Measurements from ENCODE around the gene ASS1. TPM values are rescaled to one million over a fixed set of nuclear protein-coding genes. Genes with fewer than 3 reads are reported as not detected.

The ASS1 gene
- total RNA-seq, 1 experiment from 2014 or later: 118 TPM

GRCh38 chr9:130487500-130487899 lies 42.7 kb downstream of the ASS1 start:
- H3K27me3 Mint-ChIP-seq (ENCODE audit: insufficient read depth, unreplicated experiment): no peaks in the 10 kb centered on the region
- H3K4me1 Mint-ChIP-seq (ENCODE audit: low read depth, unreplicated experiment): no peaks in the 10 kb centered on the region
- no peaks in the 10 kb centered on the region for H3K9me3 Mint-ChIP-seq (ENCODE audit: unreplicated experiment)
- intact Hi-C loops (cut with micrococcal nuclease; ENCODE audit: unreplicated experiment): no loop called here
- Histone ChIP-seq H3K4me3 (ENCODE audit: low read depth, low read length) (no peak overlapping the region), H3K27me3 (replicated peaks; ENCODE audit: control insufficient read depth, insufficient read depth, low read length) (no peaks in the 10 kb centered on the region), H3K9me3 (no peaks in the 10 kb centered on the region), H3K4me1 (no peaks in the 10 kb centered on the region), H3K36me3 (ENCODE audit: control insufficient read depth, insufficient read depth, low read length) (no peaks in the 10 kb centered on the region)
- no peak for DNase-seq
- H3K36me3 Mint-ChIP-seq (ENCODE audit: insufficient read depth, unreplicated experiment): no peaks in the 10 kb centered on the region
- ChIA-PET POLR2A (no interaction called here), CTCF (no interaction called here)
- no peak overlapping the region for H3K4me3 Mint-ChIP-seq (ENCODE audit: unreplicated experiment)
- no TSS peak for BruUV-seq (replicated peaks)
- no peak for TF ChIP-seq CTCF (IDR thresholded peaks at IDR 0.05; ENCODE audit: insufficient read depth in 1 of 2, low read depth in 1 of 2, low read length in 1 of 2, severe bottlenecking in 1 of 2, unreplicated experiment in 1 of 2)
- no peak overlapping the region for H3K27ac Mint-ChIP-seq (ENCODE audit: unreplicated experiment)

GRCh38 chr9:130488621-130489330 lies 44.0 kb downstream of the ASS1 start:
- H3K4me1 ChIP-seq: no peaks in the 10 kb centered on the region
- H3K9me3 Mint-ChIP-seq (ENCODE audit: unreplicated experiment): no peaks in the 10 kb centered on the region
- no peaks in the 10 kb centered on the region for H3K36me3 ChIP-seq (ENCODE audit: control insufficient read depth, insufficient read depth, low read length)
- intact Hi-C loops (cut with micrococcal nuclease; ENCODE audit: unreplicated experiment): no loop called here
- no peak for TF ChIP-seq CTCF (IDR thresholded peaks at IDR 0.05; ENCODE audit: insufficient read depth in 1 of 2, low read depth in 1 of 2, low read length in 1 of 2, severe bottlenecking in 1 of 2, unreplicated experiment in 1 of 2)
- ChIA-PET POLR2A (no interaction called here), CTCF (no interaction called here)
- DNase-seq: no peak
- no peaks in the 10 kb centered on the region for H3K36me3 Mint-ChIP-seq (ENCODE audit: insufficient read depth, unreplicated experiment)
- no peaks in the 10 kb centered on the region for H3K9me3 ChIP-seq
- no peaks in the 10 kb centered on the region for H3K27me3 ChIP-seq (replicated peaks; ENCODE audit: control insufficient read depth, insufficient read depth, low read length)
- no peak overlapping the region for H3K4me3 ChIP-seq (ENCODE audit: low read depth, low read length)
- H3K4me3 Mint-ChIP-seq (ENCODE audit: unreplicated experiment): no peak overlapping the region
- H3K27me3 Mint-ChIP-seq (ENCODE audit: insufficient read depth, unreplicated experiment): no peaks in the 10 kb centered on the region
- no TSS peak for BruUV-seq (replicated peaks)
- H3K27ac Mint-ChIP-seq (ENCODE audit: unreplicated experiment): no peak overlapping the region
- H3K4me1 Mint-ChIP-seq (ENCODE audit: low read depth, unreplicated experiment): no peaks in the 10 kb centered on the region

- POLR2A ChIA-PET: no interaction called here
- intact Hi-C loops (cut with micrococcal nuclease; ENCODE audit: unreplicated experiment): no loop called here
- Histone ChIP-seq H3K36me3 (ENCODE audit: control insufficient read depth, insufficient read depth, low read length) (no peaks in the 10 kb centered on the region), H3K9me3 (peaks cover 17% of the 10 kb centered on the region), H3K27me3 (replicated peaks; ENCODE audit: control insufficient read depth, insufficient read depth, low read length) (no peaks in the 10 kb centered on the region), H3K4me1 (no peaks in the 10 kb centered on the region), H3K4me3 (ENCODE audit: low read depth, low read length) (no peak overlapping the region)
- Mint-ChIP-seq H3K27me3 (ENCODE audit: insufficient read depth, unreplicated experiment) (no peaks in the 10 kb centered on the region), H3K9me3 (ENCODE audit: unreplicated experiment) (no peaks in the 10 kb centered on the region), H3K27ac (ENCODE audit: unreplicated experiment) (no peak overlapping the region), H3K36me3 (ENCODE audit: insufficient read depth, unreplicated experiment) (no peaks in the 10 kb centered on the region), H3K4me3 (ENCODE audit: unreplicated experiment) (no peak overlapping the region), H3K4me1 (ENCODE audit: low read depth, unreplicated experiment) (no peaks in the 10 kb centered on the region)
- TF ChIP-seq CTCF (IDR thresholded peaks at IDR 0.05; ENCODE audit: insufficient read depth in 1 of 2, low read depth in 1 of 2, low read length in 1 of 2, severe bottlenecking in 1 of 2, unreplicated experiment in 1 of 2): no peak
- BruUV-seq (replicated peaks): no TSS peak
- CTCF ChIA-PET: interaction anchor here (0.9 kb wide), 1 partner anchor 376 kb away, joined by 4 read pairs; no protein-coding TSS in a partner anchor
- no peak for DNase-seq
Measured at GRCh38 chr9:130490981-130491380, 46.2 kb downstream of the ASS1 start.

Measured in Caco-2 (cell line).